GM18507 (cell line): ENCODE data around the gene NRAP.

Experiments
- DNase-seq: peaks from one replicate; pipeline ENCODE4 v3.0.0; 2011; ENCODE audit warnings: low read depth; ENCODE audit not compliant: insufficient read length; ENCODE audit errors: extremely low spot score
- FAIRE-seq: peaks from 2 replicates; lab custom pipeline; 2011; peaks lifted over from hg19 to GRCh38; lab: Jason Lieb, UNC

NRAP gene

GRCh38 chr10:113646336-113647201 is 17.3 kb downstream of the NRAP start:
- DNase-seq (no peak), FAIRE-seq (no peak)

GRCh38 chr10:113644185-113645120 is 19.4 kb downstream of the NRAP start:
- DNase-seq, result no peak
- no peak for FAIRE-seq

GRCh38 chr10:113643183-113643582 is 20.7 kb downstream of the NRAP start:
- no peak for DNase-seq
- FAIRE-seq, result no peak

- DNase-seq (no peak), FAIRE-seq (no peak)
These were observed 22.1 kb downstream of the NRAP start for GRCh38 chr10:113641702-113642101.

GRCh38 chr10:113639966-113640365 is 23.9 kb downstream of the NRAP start:
- DNase-seq (no peak), FAIRE-seq (no peak)

GRCh38 chr10:113631684-113632367 is 32.0 kb downstream of the NRAP start:
- FAIRE-seq, result no peak
- DNase-seq, result no peak

- DNase-seq, result no peak
- FAIRE-seq, result no peak
These were observed 32.8 kb downstream of the NRAP start for GRCh38 chr10:113630929-113631533.

- FAIRE-seq, result no peak
- no peak for DNase-seq
These were observed 35.2 kb downstream of the NRAP start for GRCh38 chr10:113628607-113629153.

GRCh38 chr10:113627836-113628235 is 36.0 kb downstream of the NRAP start:
- FAIRE-seq, result no peak
- no peak for DNase-seq

GRCh38 chr10:113626809-113627355 is 37.0 kb downstream of the NRAP start:
- FAIRE-seq, result no peak
- DNase-seq, result no peak

- FAIRE-seq (no peak), DNase-seq (no peak)
These were observed 38.2 kb downstream of the NRAP start for GRCh38 chr10:113625461-113626186.

- no peak for FAIRE-seq
- DNase-seq, result no peak
These were observed 41.0 kb downstream of the NRAP start for GRCh38 chr10:113622831-113623230.

GRCh38 chr10:113621799-113622198 is 42.0 kb downstream of the NRAP start:
- DNase-seq, result no peak
- no peak for FAIRE-seq

- FAIRE-seq (no peak), DNase-seq (no peak)
These were observed 42.9 kb downstream of the NRAP start for GRCh38 chr10:113620936-113621335.

- FAIRE-seq (no peak), DNase-seq (no peak)
These were observed 43.3 kb downstream of the NRAP start for GRCh38 chr10:113620511-113620910.

- FAIRE-seq, result no peak
- DNase-seq, result no peak
These were observed 44.4 kb downstream of the NRAP start for GRCh38 chr10:113619401-113619800.

- no peak for FAIRE-seq
These were observed 45.5 kb downstream of the NRAP start for GRCh38 chr10:113618338-113618737.

GRCh38 chr10:113617086-113617485 is 46.8 kb downstream of the NRAP start:
- FAIRE-seq (no peak), DNase-seq (no peak)

More at GRCh38 chr10:113618338-113618737, 45.5 kb downstream of the NRAP start:
- DNase-seq, result no peak
